Inferior parietal cortex (tissue), 1 donor: ENCODE results near the gene TREH.
"Not testable (repeated sequence)": the region's sequence is repeated elsewhere in the genome, so short reads cannot be mapped to it uniquely, and the experiment has no call there.

Experiments used
- DNase-seq: peaks from one replicate; pipeline ENCODE4 v3.0.0-alpha.2; 2016; ENCODE audit errors: extremely low spot score

The TREH gene

DNA sequence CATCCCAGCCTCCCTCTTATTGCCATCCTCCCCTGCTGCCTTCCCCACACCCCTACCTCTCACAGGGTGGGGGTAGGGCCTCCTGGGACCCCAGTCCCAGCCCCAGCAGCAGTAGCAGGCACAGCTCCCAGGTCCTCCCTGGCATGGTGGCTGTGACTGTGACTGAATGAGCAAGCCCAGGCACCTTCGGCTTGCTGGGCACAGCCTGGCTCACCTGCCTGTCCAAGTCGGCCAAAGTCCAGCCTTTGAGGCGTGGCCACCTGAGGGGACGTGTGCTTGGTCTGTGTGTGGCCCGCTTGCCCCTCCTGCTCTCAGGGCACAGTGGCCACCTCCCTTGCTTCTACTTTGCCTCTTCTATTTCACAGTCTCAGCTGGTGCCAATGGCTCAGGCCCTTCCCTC lies at the start of gene TREH:
Gene TREH, minus strand, starts transcription at position 168 of the 400 bp plus-strand sequence. Its CDS starts 23 bp downstream, at position 145.
- DNase-seq: no peak

DNA sequence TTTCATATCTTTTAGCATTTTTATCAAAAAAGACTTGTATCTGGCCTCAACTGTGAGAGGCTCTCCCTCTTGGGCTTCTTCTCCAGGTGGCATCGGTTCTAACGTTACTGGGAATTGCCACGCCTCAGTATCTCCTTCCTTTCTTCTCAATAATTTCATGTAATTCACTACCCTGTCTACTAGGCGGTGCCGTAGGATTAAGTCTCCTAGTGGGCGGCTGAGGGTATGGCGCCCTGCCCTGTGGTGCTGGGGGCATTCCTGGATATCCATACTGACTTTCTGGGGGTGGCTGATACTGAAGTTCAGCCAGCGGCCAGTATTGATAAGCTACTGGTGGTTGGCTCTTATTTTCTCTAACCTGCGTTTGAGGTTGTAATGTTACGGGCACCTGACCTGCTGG lies 48.7 kb upstream of the TREH start:
- DNase-seq: not testable (repeated sequence)

- not testable (repeated sequence) for DNase-seq
Observed at GRCh38 chr11:118727721-118728066, 48.2 kb upstream of the TREH start.

DNA sequence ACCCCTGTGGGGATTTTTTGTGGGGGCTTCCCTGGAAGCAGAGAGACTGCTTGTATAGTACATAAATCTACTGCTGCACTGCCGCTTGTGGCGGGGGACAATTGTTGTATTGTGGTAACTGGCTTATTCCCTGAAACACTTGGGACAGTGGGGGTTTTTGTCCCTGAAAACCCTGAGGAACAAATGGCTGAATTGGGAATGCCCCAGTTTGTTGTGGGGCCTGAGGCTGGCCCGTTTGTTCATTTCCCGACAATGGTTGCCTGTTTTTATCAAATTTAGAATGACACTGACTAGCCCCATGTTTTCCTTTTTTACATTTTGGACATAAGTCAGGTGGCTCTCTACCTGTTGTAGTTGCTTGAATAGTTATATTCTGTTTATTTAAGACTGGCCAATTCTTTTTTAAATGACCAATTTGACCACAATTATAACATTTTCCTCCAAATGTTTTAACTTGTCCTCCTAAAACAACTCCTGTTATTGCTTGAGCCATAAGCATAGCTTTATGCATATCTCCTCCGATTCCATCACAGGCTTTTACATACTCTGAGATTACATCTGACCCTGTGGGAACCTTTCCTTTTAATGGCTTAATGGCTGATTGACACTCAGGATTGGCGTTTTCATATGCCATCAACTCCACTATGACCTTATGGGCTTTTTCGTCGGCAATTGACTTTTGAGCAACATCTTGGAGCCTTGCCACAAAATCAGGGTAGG lies 47.7 kb upstream of the TREH start:
- DNase-seq: not testable (repeated sequence)

DNA sequence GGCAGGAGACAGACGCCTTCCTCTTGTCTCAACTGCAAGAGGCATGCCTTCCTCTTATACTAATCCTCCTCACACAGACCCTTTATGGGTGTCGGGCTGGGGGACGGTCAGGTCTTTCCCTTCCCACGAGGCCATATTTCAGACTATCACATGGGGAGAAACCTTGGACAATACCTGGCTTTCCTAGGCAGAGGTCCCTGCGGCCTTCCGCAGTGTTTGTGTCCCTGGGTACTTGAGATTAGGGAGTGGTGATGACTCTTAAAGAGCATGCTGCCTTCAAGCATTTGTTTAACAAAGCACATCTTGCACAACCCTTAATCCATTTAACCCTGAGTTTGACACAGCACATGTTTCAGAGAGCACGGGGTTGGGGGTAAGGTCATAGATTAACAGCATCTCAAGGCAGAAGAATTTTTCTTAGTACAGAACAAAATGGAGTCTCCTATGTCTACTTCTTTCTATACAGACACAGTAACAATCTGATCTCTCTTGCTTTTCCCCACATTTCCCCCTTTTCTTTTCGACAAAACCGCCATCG lies 42.1 kb upstream of the TREH start:
- DNase-seq: not testable (repeated sequence)

DNA sequence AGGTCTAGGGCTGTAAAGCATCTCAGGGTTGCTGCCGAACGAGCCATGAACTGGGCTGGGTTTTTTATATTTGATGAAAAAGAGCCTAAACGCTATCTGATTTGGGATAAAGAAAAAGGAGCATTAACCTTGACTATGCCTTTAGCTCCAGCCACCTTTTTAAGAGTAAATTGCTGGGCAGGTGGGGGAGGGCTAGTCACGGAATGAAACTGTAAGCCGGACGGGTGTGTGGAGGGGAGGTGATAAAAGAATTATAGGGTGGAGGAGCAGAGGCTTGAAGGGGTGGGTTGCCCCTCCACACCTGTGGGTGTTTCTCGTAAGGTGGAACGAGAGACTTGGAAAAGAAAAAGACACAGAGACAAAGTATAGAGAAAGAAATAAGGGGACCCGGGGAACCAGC lies 41.3 kb upstream of the TREH start:
- not testable (repeated sequence) for DNase-seq

DNA sequence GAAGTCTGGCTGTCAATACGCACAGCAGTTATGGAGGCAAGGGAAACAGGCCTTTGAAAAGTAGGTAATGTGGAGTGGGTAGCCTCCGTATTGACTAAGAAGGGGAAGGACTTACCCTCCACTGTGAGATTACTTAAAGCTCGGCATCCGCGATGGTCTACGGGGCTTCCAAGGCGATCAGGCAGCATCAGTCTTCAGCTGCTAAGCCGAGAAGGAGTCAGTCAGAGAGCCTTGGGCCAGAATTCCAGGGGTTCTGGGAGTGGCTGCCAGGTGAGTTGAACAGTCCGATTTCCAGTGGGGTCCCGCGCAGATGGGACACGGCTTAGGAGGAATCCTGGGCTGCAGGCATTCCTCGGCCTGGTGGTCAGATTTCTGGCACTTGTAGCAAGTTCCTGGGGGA lies 40.6 kb upstream of the TREH start:
- not testable (repeated sequence) for DNase-seq

DNA sequence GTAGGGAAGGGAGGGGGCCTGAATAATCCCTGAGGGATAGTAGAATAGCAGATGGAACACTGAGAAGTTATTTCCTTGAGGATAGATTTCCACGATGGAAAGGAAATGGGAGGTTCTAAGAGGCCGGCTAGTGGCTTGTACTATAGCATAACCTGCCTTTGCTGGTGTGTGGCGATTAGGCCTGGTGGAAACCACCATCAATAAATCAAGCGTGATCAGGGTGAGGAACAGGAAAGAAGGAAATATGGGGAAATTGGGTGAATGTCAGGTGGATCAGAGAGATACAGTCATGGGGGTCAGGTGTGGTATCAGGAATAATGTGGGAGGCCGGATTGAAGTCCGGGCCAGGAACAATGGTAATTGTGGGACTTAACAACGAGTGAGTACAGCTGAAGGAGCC lies 39.1 kb upstream of the TREH start:
- DNase-seq: not testable (repeated sequence)

DNA sequence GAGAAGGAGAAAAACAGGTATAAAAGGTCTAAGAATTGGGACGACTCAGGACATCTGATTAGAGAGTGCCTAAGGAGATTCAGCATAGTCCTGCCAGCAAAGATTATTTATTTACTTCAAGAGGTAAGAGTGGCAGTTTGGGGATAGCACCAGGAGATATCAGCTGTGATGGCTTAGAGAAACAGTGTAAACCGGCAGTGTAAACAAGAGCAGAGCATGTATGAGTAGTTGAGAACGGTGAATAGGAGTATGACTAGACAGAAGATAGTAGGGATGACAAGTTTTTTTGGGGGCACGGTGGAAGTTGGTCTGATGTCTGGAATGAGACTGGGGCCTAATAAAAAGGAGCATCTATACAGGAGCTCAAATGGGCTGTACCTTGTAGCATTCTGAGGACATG lies 38.3 kb upstream of the TREH start:
- DNase-seq: not testable (repeated sequence)

GRCh38 chr11:118717221-118717620 lies 37.8 kb upstream of the TREH start:
- DNase-seq: not testable (repeated sequence)

DNA sequence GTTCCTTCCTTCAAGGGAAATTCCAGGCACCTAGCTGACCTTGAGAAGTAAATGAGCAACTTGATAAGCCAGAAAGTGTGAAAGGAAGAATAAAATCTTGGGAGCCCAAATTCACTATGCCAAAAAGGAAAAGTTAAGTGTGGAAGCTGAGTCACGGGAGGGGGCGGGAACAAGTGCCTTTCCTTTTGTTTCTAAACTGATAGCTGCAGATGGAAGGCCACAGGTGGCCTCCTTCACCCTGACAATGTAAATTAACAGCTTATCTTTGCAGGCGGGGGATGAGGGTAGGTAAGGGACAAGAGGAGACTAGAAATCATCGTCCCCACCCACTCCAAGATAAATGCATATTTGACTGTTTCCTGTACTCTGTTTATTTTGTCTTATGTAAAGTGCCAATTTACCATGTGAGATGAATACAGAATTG lies 36.4 kb upstream of the TREH start:
- DNase-seq: no peak

- no peak for DNase-seq
Observed at GRCh38 chr11:118715245-118715831, 35.9 kb upstream of the TREH start.

GRCh38 chr11:118714816-118715215 lies 35.4 kb upstream of the TREH start:
- no peak for DNase-seq

GRCh38 chr11:118714416-118714815 lies 35.0 kb upstream of the TREH start:
- DNase-seq: not testable (repeated sequence)

- DNase-seq: no peak
Observed at GRCh38 chr11:118708296-118708695, 28.8 kb upstream of the TREH start.

- no peak for DNase-seq
Observed at GRCh38 chr11:118706546-118706825, 27.0 kb upstream of the TREH start.

- DNase-seq: peak; percentile 33
Observed at GRCh38 chr11:118705791-118706545, 26.5 kb upstream of the TREH start.

DNA sequence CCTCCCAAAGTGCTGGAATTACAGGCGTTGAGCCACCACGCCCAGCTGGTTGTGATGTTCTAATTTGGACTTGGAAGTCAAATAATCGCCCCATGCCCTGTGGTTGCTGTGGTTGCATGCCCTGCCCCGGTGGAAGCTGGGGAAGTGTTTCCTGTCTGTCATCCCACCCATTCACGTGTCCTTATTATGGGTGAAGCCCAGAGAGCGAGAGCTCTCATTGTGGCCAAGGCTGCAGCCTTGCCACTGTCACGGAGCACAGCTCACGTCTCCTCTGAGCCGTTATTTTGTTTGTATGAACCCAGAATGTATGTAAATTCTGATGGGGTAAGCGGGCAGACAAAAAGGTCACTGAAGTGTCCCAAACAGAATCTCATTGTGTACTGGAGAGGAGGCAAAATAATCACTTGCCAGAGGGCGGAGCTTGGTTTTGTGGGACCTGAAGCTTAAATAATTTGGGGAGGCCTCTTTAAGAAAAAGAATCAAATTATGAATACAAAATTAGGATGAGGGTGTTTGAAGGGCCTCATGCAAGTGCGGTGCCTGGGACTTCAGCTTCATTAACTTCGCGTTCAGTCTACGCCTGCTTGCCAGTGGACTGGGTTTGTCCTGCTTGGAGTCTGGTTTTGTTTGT lies 25.8 kb upstream of the TREH start:
- DNase-seq: peak; percentile 61

- no peak for DNase-seq
Observed at GRCh38 chr11:118703563-118704106, 24.2 kb upstream of the TREH start.

DNA sequence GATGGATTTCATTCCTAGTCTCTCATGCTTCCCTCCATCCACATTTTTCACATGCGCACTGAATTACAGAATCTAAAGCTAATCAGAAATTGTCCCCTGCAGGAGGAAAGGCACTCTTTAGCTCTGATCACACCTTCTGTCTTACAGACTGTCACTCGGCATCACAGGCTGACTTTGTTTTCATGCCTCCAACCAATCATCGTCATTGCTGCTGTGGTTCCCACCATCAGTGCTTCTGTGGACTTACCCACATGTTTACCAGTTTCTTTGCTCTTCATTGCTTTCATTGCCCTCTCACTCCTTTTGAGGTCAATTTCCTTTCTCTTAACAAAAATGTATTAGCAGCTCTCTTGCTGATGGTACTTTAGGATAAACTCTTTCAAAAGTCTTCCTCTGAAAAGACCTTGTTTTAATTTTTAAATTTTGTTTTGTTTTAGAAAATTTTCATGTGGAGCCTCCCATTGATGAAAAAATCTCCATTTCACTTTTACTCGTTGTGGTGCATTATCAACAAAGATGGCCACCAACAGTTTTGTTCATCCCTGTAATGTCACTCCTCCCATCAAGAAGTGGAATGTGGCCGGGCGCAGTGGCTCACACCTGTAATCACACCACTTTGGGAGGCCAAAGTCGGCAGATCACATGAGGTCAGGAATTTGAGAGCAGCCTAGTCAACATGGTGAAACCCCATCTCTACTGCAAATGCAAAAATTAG lies 20.2 kb upstream of the TREH start:
- DNase-seq: no peak

- no peak for DNase-seq
Observed at GRCh38 chr11:118697346-118697745, 17.9 kb upstream of the TREH start.
